Measurements from ENCODE around the gene RUNX2.

DNA sequence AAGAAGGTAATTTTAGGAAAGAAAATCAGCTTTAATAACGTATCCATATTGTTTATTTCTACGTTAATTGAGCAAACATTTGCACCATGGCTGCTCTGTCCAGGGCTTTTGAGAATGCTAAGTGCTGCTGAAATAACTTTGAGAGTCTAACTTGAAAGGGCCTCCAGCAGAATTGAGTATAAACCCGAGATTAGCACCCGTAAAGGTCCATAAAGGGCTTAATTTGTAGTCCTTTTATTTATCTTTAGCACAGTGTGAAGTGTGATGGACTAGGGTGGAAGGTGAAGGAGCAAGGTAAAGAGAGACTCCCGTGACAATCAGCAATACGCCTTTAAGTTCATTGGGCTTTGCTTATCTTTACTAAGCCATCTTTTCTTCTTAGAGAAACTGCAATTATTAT is 127.3 kb downstream of the RUNX2 start:
- TF ChIP-seq, protein P1, sequence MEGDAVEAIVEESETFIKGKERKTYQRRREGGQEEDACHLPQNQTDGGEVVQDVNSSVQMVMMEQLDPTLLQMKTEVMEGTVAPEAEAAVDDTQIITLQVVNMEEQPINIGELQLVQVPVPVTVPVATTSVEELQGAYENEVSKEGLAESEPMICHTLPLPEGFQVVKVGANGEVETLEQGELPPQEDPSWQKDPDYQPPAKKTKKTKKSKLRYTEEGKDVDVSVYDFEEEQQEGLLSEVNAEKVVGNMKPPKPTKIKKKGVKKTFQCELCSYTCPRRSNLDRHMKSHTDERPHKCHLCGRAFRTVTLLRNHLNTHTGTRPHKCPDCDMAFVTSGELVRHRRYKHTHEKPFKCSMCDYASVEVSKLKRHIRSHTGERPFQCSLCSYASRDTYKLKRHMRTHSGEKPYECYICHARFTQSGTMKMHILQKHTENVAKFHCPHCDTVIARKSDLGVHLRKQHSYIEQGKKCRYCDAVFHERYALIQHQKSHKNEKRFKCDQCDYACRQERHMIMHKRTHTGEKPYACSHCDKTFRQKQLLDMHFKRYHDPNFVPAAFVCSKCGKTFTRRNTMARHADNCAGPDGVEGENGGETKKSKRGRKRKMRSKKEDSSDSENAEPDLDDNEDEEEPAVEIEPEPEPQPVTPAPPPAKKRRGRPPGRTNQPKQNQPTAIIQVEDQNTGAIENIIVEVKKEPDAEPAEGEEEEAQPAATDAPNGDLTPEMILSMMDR (IDR thresholded peaks at IDR 0.05; ENCODE audit: poor library complexity, severe bottlenecking): no peak
- TF ChIP-seq POLR2AphosphoS5 (IDR thresholded peaks at IDR 0.05): no peak
- TF ChIP-seq EZH2 (IDR thresholded peaks at IDR 0.05; ENCODE audit: borderline replicate concordance, insufficient read depth, low read length, poor library complexity, severe bottlenecking): no peak
- no peak for TF ChIP-seq SMC3 (conservative IDR thresholded peaks at IDR 0.05; ENCODE audit: poor library complexity)
- TF ChIP-seq TAF1 (IDR thresholded peaks at IDR 0.05; ENCODE audit: low read depth): no peak
- TF ChIP-seq MXI1 (conservative IDR thresholded peaks at IDR 0.05; ENCODE audit: poor library complexity, severe bottlenecking): no peak
- no peak for TF ChIP-seq RAD21 (conservative IDR thresholded peaks at IDR 0.05)
- TF ChIP-seq, protein P2, sequence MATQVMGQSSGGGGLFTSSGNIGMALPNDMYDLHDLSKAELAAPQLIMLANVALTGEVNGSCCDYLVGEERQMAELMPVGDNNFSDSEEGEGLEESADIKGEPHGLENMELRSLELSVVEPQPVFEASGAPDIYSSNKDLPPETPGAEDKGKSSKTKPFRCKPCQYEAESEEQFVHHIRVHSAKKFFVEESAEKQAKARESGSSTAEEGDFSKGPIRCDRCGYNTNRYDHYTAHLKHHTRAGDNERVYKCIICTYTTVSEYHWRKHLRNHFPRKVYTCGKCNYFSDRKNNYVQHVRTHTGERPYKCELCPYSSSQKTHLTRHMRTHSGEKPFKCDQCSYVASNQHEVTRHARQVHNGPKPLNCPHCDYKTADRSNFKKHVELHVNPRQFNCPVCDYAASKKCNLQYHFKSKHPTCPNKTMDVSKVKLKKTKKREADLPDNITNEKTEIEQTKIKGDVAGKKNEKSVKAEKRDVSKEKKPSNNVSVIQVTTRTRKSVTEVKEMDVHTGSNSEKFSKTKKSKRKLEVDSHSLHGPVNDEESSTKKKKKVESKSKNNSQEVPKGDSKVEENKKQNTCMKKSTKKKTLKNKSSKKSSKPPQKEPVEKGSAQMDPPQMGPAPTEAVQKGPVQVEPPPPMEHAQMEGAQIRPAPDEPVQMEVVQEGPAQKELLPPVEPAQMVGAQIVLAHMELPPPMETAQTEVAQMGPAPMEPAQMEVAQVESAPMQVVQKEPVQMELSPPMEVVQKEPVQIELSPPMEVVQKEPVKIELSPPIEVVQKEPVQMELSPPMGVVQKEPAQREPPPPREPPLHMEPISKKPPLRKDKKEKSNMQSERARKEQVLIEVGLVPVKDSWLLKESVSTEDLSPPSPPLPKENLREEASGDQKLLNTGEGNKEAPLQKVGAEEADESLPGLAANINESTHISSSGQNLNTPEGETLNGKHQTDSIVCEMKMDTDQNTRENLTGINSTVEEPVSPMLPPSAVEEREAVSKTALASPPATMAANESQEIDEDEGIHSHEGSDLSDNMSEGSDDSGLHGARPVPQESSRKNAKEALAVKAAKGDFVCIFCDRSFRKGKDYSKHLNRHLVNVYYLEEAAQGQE (IDR thresholded peaks at IDR 0.05; ENCODE audit: borderline replicate concordance): no peak
- no peak for TF ChIP-seq EP300 (conservative IDR thresholded peaks at IDR 0.05; ENCODE audit: poor library complexity, severe bottlenecking)
